Neural cell (in vitro differentiated cells): ENCODE data around the gene OSBPL5. TPM values are rescaled to one million over a fixed set of nuclear protein-coding genes. Genes with fewer than 3 reads are reported as not detected.

Experiments used
- H2AFZ ChIP-seq: fragments of 200-600, 300-800 bp; sonication (generic), shearing (Covaris generic); 2 replicates; pipeline ENCODE4 v1.6.0; 2014; ENCODE audit warnings: low read depth, mild to moderate bottlenecking, antibody characterized with exemption, low read length, moderate library complexity
- H3F3A ChIP-seq: fragments of 200-600 bp; shearing (Covaris generic); 2 replicates; pipeline ENCODE4 v1.6.1; 2016; ENCODE audit warnings: mild to moderate bottlenecking, moderate library complexity, mixed read lengths, antibody characterized with exemption, low read length; ENCODE audit not compliant: insufficient read depth, poor library complexity, severe bottlenecking
- H3K27ac ChIP-seq: fragments of 200-600, 300-800 bp; sonication (generic), shearing (Covaris generic); 2 replicates; pipeline ENCODE4 v1.5.1; 2014; ENCODE audit warnings: mild to moderate bottlenecking, low read length, moderate library complexity
- H3K27me3 ChIP-seq: fragments of 300-800, 200-600 bp; sonication (generic), shearing (Covaris generic); 2 replicates; pipeline ENCODE4 v1.6.0; 2014; ENCODE audit warnings: mild to moderate bottlenecking, low read depth, low read length, moderate library complexity; ENCODE audit not compliant: insufficient read depth
- H3K36me3 ChIP-seq: fragments of 300-800, 200-600 bp; sonication (generic), shearing (Covaris generic); 2 replicates; pipeline ENCODE4 v1.5.1; 2014; ENCODE audit warnings: mild to moderate bottlenecking, antibody characterized with exemption, low read length, moderate library complexity; ENCODE audit not compliant: insufficient read depth
- H3K4me2 ChIP-seq: fragments of 300-800, 200-600 bp; sonication (generic), shearing (Covaris generic); 2 replicates; pipeline ENCODE4 v1.6.0; 2014; ENCODE audit warnings: mild to moderate bottlenecking, low read length
- H3K4me3 ChIP-seq: fragments of 300-800, 200-600 bp; sonication (generic), shearing (Covaris generic); 2 replicates; pipeline ENCODE4 v1.5.1; 2014; ENCODE audit warnings: mild to moderate bottlenecking, low read length, moderate library complexity
- H3K79me2 ChIP-seq: fragments of 200-600 bp; shearing (Covaris generic); replicated peaks from 2 replicates; pipeline ENCODE4 v1.6.0; 2014; ENCODE audit warnings: mild to moderate bottlenecking, low read length, moderate library complexity; ENCODE audit not compliant: insufficient read depth
- H3K9ac ChIP-seq: fragments of 300-800, 200-600 bp; sonication (generic), shearing (Covaris generic); 2 replicates; pipeline ENCODE4 v1.6.1; 2016; ENCODE audit warnings: mild to moderate bottlenecking, low read length, mixed read lengths
- H3K9me2 ChIP-seq: fragments of 200-600 bp; shearing (Covaris generic); 2 replicates; pipeline ENCODE4 v1.6.1; 2016; ENCODE audit warnings: mild to moderate bottlenecking, low read length, mixed read lengths; ENCODE audit not compliant: insufficient read depth
- H3K9me3 ChIP-seq: fragments of 200-600, 300-800 bp; sonication (generic), shearing (Covaris generic); 2 replicates; pipeline ENCODE4 v1.6.1; 2016; ENCODE audit warnings: mild to moderate bottlenecking, mixed run types, low read length, moderate library complexity, mixed read lengths
- H4K20me1 ChIP-seq: fragments of 200-600 bp; shearing (Covaris generic); 2 replicates; pipeline ENCODE4 v1.6.1; 2016; ENCODE audit warnings: mild to moderate bottlenecking, mixed run types; ENCODE audit not compliant: insufficient read depth
- CTCF ChIP-seq: fragments of 450-650 bp; IDR thresholded peaks from 2 replicates; pipeline ENCODE4 v1.5.1; 2014; ENCODE audit warnings: antibody characterized with exemption, mild to moderate bottlenecking, moderate library complexity; ENCODE audit not compliant: poor library complexity, severe bottlenecking
- EP300 ChIP-seq: fragments of 450-650 bp; conservative IDR thresholded peaks from 2 replicates; pipeline ENCODE4 v1.6.1; 2014; ENCODE audit warnings: antibody characterized with exemption, mild to moderate bottlenecking, moderate library complexity; ENCODE audit not compliant: poor library complexity, severe bottlenecking
- EZH2 ChIP-seq: fragments of 200-600, 300-800 bp; shearing (Covaris generic), sonication (generic); IDR thresholded peaks from 2 replicates; pipeline ENCODE4 v1.6.1; 2014; ENCODE audit warnings: antibody characterized with exemption, low read length, borderline replicate concordance, mild to moderate bottlenecking; ENCODE audit not compliant: insufficient read depth, poor library complexity, severe bottlenecking
- MXI1 ChIP-seq: fragments of 450-650 bp; conservative IDR thresholded peaks from 2 replicates; pipeline ENCODE4 v1.6.1; 2014; ENCODE audit warnings: antibody characterized with exemption, mild to moderate bottlenecking; ENCODE audit not compliant: poor library complexity, severe bottlenecking
- POLR2AphosphoS5 ChIP-seq: IDR thresholded peaks from 2 replicates; pipeline ENCODE4 v1.6.1; 2012
- REST ChIP-seq: IDR thresholded peaks from 2 replicates; pipeline ENCODE4 v1.6.1; 2012; ENCODE audit warnings: borderline replicate concordance
- TAF1 ChIP-seq: IDR thresholded peaks from 2 replicates; pipeline ENCODE4 v1.6.1; 2012; ENCODE audit warnings: low read depth
- polyA plus RNA-seq: library from polyadenylated mRNA; depleted of rRNA; stranded (reverse); fragments of >200 nt; gene quantifications from 2 replicates; pipeline ENCODE4 v1.2.3, GENCODE V29; 2014

OSBPL5 gene
- polyA plus RNA-seq, 1 donor from 2014 or later = 49.1 TPM

- Histone ChIP-seq H3K36me3 (no peaks in the 10 kb centered on the region), H3K79me2 (peaks cover 17% of the 10 kb centered on the region)
These were observed 118.5 kb downstream of the OSBPL5 start for GRCh38 chr11:3046641-3047040.

GRCh38 chr11:3046190-3046589 is 118.9 kb downstream of the OSBPL5 start:
- Histone ChIP-seq H3K79me2 (peaks cover 17% of the 10 kb centered on the region), H4K20me1 (no peaks in the 10 kb centered on the region), H3K27ac (no peak overlapping the region)

More at GRCh38 chr11:3046641-3047040, 118.5 kb downstream of the OSBPL5 start:
- H3F3A ChIP-seq = no peaks in the 10 kb centered on the region
- no peak overlapping the region for H3K9ac ChIP-seq
- H3K27ac ChIP-seq = no peak overlapping the region
- H2AFZ ChIP-seq = no peak overlapping the region
- no peak overlapping the region for H3K4me3 ChIP-seq
- H3K9me2 ChIP-seq = no peaks in the 10 kb centered on the region
- no peak overlapping the region for H3K4me2 ChIP-seq
- TF ChIP-seq REST (no peak), POLR2AphosphoS5 (no peak)
- H3K9me3 ChIP-seq = no peaks in the 10 kb centered on the region
- no peaks in the 10 kb centered on the region for H4K20me1 ChIP-seq
- no peaks in the 10 kb centered on the region for H3K27me3 ChIP-seq

More at GRCh38 chr11:3046190-3046589, 118.9 kb downstream of the OSBPL5 start:
- Histone ChIP-seq H3K4me3 (no peak overlapping the region), H3K9me2 (no peaks in the 10 kb centered on the region), H3K36me3 (no peaks in the 10 kb centered on the region), H3K9me3 (no peaks in the 10 kb centered on the region), H2AFZ (no peak overlapping the region), H3K4me2 (no peak overlapping the region), H3K9ac (no peak overlapping the region), H3F3A (no peaks in the 10 kb centered on the region), H3K27me3 (no peaks in the 10 kb centered on the region)
- TF ChIP-seq REST (no peak), CTCF (no peak), TAF1 (no peak), EZH2 (no peak), EP300 (no peak), MXI1 (no peak)
